HG02981 (cell line): ENCODE results near the gene NANP.
"Not testable (repeated sequence)": the region's sequence is repeated elsewhere in the genome, so short reads cannot be mapped to it uniquely, and the experiment has no call there.

ENCODE experiments used
- ATAC-seq: cut with Tn5 transposase; IDR thresholded peaks from one replicate; pipeline ENCODE4 v1.9.1; 2021; ENCODE audit warnings: mild to moderate bottlenecking, moderate library complexity; ENCODE audit not compliant: unreplicated experiment

Gene NANP, protein sequence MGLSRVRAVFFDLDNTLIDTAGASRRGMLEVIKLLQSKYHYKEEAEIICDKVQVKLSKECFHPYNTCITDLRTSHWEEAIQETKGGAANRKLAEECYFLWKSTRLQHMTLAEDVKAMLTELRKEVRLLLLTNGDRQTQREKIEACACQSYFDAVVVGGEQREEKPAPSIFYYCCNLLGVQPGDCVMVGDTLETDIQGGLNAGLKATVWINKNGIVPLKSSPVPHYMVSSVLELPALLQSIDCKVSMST

DNA sequence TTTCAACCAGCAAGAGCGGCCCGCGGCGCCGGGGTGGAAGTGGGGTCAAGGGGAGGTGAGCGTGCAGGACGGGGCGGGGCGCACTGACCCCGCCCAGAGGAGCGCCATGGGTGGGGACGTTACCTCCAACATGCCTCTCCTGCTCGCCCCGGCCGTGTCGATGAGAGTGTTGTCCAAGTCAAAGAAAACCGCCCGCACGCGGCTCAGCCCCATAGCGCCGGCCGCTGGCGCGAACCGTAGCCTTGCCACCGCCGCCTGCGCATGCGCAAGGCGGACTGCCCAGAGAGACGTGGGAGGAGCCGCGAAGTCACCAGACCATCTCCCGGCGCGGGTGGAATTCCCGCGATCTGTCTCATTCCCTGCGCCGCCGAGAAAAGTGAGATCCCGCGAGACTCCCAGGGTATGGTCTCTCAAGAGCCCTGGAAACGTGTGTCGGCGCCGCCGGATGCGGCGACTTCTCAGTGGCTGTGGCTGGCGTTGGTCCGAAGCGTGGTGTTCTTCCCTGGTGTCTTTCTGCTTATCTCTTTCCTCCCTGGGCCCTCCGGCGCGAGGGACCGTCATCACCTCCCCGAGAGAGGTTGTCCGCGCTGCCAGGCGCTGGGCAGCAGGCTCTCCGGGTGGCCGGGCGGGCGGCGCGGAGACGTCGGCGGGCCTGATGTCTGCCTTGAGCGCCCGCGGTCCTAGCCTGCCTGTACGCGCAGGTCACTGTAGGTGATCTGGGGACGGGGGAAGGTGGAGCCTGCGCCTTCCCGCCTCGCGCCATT, at the start of gene NANP:
NANP (minus strand) TSS at position 279 of the 764 bp plus-strand sequence; CDS start at position 213, 66 bp downstream.
- ATAC-seq = peak; percentile 84

DNA sequence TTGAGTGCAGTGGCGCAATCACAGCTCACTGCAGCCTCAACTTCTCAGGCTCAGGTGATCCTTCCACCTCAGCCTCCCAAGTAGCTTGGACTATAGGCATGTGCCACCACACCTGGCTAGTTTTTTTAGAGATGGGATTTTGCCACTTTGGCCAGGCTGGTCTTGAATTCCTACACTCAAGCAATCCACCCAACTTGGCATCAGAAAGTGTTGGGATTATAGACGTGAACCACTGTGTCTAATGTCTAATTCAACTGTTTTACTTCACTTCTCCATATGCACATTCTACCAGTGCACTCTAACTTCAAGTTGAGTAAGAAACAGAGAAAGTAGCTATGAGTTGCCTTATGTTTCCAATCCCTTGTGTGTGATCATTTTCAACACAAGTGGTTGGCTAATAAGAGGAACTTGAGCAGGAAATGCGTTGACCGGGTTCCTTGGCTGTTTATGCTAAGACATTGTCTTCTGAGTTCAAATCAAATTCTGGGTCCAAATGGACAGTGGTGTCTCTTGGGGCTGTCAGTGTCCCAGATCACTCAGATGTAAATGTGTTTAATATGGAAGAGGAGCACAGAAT, 48.9 kb upstream of the NANP start:
- ATAC-seq = no peak

DNA sequence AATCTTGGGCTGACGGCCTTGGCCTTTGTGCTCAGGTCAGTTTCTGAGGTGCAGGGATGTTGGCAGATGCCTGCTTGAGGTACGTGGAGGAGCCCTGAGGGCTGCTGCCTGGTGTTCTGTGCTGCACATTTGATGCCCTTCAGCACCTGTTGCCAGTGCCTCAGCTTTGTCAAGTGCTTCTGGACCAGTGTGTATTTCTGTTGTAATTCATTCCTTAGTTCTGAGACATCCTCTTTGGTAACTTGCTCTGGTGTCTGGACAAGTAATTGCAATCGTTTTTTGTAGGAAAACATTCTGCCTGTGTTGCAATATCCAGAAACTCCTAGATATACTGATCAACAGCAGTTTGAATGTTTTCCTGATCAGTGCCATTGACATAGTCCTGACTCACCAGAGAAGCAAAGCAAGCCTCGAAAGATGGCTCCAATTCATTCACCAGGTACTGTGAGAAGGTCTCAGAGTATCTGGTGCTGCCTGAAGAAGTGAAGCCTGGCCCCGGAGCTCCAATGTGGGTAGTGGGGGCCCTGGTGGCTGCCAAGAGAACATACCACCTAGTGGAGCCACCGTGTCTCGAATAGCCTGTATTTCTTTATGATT, 46.1 kb upstream of the NANP start:
- no peak for ATAC-seq

DNA sequence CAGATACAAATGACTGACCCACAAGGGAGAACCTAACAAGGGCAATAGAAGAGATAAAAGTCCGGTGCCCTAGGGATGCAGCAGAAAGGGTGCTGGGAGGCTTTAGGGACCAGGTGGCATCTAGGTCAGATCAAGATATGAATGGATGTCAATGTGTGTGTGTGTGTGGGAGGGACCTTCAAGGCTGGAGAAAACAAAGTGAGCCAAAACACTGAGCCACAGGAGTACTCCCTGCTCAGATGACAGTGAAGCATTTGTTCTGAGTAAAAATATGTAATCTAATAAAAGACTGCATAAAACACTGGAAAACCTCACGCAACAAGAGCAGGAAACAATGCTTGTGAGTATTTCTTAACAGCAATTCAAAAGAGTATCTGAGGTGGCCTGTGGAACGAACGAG, 44.6 kb upstream of the NANP start:
- no peak for ATAC-seq

DNA sequence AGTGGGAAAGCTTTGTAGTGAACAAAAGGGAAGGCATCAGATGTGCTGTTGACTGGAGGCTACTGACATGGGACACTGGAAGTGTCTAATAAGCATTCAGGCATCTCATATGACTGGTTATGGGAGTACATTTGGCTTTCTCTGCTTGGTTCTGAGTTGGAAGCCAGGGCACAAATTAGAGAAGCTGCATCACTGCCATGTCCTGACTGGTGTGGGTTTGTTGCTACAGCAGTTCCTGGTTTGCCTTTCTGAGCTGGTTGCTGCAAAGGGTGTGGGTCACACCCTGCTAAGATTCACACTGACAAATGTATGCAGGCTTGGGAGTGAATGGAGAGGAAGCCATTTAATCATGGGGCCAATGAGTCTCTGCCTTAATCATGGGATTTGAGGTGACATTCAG, 36.2 kb upstream of the NANP start:
- ATAC-seq = no peak

DNA sequence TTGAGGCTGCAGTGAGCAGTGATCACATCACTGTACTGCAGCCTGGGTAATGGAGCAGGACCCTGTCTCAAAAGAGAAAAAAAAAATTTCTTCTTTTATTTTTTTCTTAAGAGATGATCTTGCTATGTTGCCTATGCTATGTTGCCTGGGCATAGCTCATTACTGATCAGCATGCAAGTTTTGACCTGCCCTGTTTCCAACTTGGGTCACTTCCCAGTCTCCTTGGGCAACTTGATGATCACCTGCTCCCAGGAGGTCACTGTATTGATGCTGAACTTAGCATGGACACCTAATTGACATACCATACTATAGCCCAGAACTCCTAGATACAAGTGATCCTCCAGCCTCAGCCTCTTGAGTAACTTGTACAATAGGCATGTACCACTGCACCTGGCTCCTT, 30.7 kb upstream of the NANP start:
- no peak for ATAC-seq

DNA sequence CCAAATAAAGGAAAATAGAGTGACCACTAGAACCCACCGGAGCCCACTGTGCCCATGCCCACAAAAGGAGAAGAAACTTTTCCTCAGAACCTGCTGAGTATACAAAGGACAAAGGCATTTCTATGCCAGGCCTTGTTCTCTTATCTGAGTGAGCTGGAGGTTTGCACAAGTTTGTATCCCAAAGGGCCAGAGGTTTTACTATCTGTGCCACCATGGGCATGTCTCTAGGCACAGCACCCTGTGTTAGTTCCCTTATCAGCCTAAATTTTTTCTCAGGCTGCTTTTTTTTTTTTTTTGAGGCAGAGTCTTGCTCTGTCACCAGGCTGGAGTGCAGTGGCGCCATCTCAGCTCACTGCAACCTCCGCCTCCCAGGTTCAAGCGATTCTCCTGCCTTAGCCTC, 29.1 kb upstream of the NANP start:
- not testable (repeated sequence) for ATAC-seq

DNA sequence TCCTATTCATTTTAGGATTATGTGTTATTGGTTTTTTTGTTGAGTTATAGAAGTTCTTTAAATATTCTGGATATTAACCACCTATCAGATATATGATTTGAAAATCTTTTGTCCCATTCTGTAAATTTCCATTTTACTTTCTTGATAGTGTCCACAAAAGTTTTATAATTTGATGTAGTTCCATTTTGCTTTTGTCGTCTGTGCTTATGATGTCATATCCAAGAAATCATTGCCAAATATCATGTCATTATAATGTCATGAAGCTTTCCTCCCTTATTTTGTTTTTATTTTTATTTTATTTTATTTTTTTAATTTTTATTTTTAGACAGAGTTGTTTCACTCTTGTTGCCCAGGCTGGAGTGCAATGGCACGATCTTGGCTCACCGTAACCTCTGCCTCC, 21.0 kb upstream of the NANP start:
- no peak for ATAC-seq

DNA sequence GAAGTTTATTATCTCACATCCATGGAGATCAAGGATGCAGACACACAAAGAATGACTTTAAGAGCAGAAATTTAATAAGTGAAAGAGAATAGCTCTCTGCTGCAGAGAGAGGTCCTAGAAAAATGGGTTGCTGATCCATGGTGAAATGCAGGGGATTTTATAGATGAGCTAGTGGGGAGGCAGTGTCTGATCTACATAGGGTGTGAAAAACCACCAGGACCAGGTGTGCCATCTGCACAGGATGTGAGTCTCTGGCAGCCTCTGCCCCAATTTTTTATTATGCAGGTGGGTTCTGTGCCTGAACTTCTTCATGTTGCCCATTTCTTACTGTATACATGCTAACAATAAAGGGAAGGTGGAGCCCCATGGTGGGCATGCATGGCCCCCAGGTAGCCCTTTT, 19.9 kb upstream of the NANP start:
- no peak for ATAC-seq

DNA sequence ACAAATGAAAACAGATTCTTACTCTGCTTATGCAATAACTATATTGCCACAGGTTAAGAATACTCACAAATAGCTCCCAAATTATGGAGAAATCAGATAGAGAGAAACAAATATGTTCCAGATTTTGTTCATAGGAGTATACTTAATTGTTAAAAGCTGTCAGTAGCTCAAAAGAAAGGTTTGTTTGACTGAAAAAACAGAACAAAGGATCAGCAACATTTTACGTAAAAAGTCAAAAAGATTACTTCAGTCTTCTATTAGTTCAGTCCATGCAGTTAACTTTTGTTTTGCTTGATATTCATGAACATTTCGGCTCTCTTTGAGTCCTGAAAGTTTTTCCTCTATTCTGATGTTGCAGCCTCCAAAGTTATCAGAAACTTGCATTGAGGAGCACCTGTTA, 13.4 kb upstream of the NANP start:
- no peak for ATAC-seq

DNA sequence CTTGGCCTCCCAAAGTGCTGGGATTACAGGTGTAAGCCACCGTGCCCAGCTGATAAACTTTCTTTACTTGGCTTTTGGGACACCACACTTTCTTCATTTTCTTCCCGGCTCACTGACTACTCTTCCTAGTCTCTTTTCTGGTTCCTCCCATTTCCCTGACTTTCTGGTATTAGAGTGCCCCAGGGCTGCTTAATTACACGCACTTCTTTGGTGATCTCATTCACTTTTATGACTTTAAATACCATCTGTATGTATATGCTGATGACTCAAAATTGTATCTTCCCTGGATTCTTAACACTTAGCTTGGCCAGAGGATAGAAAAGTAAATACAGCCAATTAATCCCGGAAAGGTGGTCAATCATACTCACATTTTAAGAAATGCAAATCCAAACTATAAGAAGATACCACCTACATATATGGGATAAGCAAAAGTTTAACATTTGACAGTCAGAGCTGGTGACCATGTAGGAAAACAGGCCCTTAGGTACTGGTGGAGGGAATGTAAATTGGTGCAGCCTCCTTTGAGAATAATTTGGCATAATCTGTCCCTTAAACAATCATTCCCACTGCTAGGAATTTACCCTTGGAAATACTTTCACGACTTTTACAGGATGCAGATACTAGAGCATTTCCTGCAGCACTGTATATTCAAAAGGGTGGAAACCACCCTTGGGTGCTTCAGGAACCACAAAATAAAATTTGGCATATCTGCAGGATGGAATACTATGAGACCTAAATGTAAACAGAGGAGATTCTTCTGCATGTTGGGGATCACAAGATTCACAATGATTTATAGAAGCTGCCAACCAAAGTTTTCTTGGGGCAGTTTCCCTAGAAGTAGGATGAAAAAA, 9.4 kb upstream of the NANP start:
- no peak for ATAC-seq

DNA sequence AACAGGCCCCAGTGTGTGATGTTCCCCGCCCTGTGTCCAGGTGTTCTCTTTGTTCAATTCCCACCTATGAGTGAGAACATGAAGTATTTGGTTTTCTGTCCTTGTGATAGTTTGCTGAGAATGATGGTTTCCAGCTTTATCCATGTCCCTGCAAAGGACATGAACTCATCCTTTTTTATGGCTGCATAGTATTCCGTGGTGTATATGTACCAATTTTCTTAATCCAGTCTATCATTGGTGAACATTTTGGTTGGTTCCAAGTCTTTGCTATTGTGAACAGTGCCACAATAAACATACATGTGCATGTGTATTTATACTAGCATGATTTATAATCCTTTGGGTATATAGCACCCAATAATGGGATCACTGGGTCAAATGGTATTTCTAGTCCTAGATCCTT, 6.8 kb upstream of the NANP start:
- ATAC-seq = not testable (repeated sequence)

DNA sequence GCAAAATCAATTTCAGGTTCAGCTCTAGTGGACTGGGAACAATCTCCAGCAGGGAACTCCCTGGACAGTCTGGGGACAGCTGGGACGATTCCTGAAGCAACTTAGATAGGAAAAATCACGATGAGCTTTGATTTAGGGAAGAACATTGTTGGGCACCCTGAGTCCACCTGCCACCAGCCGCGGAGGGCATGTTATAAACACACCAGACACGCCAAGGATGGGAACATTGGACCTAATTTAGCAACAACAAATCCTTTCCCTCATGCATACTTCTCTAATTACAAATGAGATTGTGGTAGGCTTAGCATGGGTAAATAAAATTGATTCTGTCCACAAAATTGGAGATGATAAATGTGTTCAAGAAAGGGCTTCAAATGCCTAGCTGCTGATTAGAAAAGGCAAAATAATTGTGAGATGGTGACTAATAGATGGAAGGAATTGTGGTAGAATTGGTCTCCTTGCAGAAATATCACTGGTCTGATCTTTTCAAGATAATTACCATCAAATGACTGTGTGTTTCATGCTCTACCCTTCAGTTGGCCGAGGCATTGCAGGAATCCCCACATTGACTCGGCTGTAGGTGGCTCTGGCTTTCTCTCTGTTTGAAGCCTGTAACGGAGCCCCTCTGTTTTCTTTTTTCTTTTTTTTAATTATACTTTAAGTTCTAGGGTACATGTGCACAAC, 6.1 kb upstream of the NANP start:
- no peak for ATAC-seq

DNA sequence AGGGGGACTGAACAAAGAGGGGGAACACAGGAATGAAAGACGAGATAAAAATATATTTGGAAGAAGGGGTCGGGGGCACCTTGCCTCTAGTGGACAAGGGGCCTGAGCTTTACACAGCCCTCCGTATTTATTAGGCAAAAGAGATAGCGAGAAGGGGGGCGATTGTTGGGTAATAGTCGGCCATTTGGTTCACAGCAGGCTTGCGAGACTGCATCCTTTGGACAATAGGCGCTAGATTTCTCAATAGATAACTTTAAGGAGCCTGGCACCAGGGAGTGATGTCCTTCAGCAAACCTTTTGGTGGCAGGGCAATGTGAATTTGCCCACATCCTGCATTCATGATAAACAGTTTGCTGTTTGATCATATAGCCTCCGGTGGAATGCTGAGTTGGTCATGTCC, 3.0 kb upstream of the NANP start:
- no peak for ATAC-seq

DNA sequence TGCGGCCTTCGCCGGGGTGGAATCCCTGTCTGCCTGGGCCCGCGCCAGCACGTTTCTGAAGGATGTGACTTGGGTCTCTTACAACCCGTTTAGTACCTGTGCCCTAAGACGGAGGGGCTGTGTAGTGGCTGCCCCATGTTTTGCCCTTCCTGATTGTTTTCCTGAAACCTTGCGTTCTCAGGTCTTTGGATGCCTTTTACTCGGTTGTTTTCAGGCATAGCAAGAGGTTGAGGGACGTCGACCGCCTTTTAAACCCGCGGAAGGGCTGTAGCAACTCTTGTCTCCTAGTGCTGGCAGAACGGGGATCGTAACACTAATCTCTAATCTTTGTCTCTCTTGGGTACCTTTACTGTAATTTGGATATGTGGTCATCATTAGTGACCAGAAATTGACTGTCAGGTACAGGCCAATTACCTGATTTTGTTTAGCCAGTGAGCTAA, 706 bp upstream of the NANP start:
- no peak for ATAC-seq

DNA sequence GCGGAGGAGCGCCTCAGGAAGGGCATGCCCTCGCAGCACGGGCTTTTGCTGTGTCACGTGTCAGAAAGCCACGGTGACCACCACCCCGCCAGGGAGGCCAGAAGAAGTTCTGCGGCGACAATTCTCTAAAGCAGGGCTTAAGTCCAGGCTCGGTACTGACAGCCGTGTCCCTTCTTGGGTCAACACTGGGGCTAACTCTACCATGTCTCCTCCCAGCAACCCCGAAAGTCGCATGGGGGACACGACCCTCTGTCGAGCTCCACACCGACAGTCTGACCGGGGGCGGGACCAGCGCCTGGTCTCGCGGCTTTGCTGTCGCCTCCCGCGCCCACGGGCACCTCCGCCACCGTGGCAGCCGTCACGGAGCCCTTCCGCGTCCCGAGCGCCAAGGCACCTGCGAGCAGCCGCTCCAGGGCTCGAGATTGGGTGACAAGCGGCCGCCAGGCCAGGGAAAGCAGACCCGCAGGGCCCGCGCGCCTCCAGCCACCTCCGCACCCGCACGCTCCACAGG, 534 bp downstream of the NANP start:
- ATAC-seq = peak; percentile 11

DNA sequence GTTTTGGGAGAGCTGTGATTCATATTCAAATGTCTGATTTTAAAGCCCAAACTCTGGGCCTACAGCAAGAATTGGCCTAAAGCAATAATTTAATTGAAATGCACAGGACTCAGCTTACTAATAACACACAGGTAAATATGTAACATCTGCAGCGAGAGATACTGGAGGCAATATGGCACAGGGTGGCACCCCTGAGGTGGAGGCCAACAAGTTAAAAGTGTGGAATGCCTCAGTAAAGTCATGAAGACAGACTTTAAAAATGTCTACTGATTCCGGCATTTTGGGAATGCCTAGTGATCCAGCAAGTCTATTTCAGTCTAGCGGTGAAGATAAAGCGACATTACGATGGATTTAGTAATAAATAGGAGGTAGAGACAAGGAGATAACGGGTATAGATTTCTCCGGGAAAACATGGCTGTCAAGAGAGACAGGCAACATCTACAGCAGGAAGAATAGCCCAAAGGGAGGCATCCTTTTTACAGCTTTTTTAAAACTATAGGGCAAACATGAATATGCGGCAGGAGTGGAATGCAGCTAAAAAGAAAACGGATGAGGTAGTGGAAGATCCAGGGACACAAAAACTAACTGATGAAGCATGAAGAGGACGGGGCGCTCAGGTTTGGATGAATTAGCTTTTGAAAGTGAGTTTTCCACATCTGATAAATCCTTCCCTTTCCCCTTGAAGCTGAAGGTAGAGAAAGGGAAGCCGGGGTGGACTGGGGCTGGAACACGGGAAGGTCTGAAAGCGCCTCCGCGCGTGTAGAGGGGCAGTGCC, 1.2 kb downstream of the NANP start:
- no peak for ATAC-seq

DNA sequence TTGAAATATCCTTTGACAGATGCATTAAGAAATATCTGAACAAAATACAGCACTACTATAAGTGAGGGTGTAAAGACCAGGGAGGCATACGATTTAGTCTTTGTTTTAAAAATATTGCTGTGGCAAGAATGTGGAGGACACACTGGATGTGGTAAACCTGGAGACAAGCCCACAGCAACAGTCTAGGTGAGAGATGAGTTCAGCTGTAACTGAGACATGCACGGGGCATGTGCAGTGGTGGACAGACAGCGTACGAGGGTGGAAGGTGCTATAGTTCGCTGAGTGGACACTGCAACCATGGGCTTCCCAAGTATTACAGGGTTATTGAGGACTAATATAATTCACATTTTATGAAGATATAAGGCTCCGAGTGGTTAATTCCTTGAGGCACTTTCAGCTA, 1.8 kb downstream of the NANP start:
- no peak for ATAC-seq

DNA sequence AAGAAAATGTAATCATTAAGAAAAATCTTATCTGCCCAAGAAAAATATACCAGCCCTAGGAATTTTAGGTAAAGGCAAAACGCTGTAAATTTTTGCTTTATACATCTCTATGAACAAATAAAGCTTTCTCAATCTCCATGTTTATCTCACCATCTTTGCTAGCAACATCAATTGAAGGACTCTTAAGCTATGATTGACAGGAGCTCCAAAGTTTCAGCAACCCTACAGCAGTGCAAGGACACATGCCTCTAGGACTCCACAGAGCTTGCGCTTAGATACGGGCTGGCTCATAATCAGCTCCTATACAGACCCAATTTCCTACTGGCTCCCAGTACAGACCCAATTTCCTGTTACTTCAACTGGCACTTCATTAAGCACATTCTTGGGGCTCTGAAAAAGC, 4.3 kb downstream of the NANP start:
- no peak for ATAC-seq
